HG02571 (cell line): ENCODE results near the gene ANXA4.
"Not testable (repeated sequence)": the region's sequence is repeated elsewhere in the genome, so short reads cannot be mapped to it uniquely, and the experiment has no call there.

ENCODE experiments used
- ATAC-seq: cut with Tn5 transposase; IDR thresholded peaks from one replicate; pipeline ENCODE4 v1.9.1; 2021; ENCODE audit warnings: mild to moderate bottlenecking, moderate library complexity; ENCODE audit not compliant: unreplicated experiment

The ANXA4 gene

DNA sequence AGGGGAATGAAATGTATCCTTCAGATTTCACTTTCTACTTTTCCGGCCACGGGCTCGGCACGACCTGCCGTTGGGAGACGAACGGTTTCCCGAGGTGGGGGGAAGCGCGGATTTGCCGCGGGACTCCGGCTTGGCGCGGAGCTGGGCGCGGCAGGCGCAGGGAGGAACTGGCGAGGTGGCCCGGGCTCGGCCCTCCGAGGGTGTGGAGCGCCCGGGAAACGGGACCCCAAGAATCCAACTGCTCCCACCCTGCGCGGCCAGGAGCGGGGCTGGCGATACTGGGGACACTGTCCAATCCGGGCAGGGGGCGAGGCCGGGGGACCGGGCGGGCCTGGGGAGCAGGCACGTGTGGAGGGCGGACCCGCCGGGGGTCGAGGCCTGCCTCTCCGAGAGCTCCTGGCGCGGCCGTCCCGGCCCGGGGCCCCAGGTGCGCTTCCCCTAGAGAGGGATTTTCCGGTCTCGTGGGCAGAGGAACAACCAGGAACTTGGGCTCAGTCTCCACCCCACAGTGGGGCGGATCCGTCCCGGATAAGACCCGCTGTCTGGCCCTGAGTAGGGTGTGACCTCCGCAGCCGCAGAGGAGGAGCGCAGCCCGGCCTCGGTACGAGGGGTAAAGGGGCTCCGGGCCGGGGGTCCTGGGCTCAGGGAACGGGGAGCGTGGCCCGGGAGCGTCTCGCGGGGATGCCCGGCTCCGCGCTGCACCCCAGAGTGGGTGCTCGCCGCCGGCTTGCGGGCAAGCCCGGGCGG is at the start of gene ANXA4:
Gene ANXA4 (plus strand): TSS at position 560 of the 747 bp plus-strand sequence. CDS start 39,432 bp downstream, outside the sequence.
- peak; percentile 79 for ATAC-seq

DNA sequence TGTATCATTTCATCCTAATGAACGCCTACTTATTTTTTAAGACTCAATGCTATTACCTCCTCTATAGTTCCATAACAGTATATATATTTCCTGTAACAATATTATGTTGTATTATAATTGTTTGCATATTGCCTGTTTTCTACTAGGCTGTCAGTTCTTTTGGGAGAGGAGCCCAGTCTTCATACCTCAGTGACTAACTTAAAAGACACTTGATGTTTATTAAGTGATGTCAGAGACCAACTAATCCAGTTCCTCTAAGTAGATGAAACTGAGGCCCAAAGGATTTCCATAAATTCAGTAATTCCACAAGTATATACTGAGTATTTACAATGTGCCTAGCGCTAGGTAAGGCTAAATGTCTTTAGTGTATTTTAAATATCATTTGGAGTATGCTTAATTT is 49.5 kb upstream of the ANXA4 start:
- no peak for ATAC-seq

DNA sequence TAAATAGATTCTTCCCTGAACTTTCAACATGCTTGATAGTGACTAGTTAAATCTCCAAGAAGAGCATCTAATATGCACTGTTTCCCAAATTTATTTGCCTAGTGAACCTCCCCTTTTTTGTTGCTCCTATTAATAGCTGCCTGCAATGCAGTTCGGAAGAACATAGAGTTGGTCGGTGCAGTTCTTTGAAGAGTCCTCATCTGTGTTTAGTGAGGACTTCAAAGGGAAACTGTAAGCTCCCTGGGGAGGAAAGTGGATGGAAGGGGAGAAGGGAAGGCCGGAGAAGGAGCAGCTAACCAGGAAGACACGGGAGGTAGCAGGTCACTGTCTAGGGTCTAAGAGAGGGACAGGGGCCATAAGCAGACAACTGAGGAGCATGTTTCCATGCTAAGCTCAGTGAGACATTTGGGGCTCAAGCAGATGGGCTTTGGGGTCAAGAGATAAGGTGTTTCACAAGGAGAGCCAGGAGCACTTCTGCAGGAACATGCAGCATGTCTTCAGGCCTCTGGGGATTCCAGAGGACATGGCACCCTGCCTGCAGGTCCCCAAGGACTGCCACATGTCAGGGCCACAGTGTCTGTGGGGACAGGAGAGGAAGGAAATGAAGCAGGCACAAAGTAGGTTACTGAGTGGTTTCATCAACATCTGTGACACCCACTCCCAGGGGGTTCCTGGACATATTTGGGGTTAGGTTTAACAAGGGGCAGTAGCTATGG is 48.7 kb upstream of the ANXA4 start:
- ATAC-seq: no peak

DNA sequence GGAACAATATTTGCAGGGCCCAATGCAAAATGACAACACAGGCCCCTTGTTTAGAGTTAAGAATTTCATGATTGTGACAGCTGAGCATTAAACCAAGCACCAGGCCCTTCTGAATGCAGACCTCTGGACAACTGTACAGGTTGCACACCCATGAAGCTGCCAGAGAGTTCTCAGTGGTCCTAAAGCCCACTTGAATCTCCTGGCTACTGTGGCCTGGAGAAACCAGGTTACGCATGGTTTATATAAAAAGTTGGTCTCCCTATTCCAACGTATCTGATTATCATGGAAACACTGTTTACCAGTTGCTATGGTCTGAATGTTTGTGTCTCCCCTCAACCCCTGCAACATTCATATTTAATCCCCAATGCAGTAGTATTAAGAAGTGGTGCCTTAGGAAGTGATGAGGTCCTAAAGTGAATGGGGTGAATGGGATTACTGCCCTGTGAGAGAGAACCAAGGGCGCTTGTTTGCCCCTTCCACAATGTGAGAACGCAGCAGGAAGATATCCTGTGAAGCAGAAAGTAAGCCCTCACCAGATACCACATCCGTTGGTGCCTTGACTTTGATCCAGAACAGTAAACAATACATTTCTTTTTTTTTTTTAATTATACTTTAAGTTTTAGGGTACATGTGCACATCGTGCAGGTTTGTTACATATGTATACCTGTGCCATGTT is 48.0 kb upstream of the ANXA4 start:
- no peak for ATAC-seq

DNA sequence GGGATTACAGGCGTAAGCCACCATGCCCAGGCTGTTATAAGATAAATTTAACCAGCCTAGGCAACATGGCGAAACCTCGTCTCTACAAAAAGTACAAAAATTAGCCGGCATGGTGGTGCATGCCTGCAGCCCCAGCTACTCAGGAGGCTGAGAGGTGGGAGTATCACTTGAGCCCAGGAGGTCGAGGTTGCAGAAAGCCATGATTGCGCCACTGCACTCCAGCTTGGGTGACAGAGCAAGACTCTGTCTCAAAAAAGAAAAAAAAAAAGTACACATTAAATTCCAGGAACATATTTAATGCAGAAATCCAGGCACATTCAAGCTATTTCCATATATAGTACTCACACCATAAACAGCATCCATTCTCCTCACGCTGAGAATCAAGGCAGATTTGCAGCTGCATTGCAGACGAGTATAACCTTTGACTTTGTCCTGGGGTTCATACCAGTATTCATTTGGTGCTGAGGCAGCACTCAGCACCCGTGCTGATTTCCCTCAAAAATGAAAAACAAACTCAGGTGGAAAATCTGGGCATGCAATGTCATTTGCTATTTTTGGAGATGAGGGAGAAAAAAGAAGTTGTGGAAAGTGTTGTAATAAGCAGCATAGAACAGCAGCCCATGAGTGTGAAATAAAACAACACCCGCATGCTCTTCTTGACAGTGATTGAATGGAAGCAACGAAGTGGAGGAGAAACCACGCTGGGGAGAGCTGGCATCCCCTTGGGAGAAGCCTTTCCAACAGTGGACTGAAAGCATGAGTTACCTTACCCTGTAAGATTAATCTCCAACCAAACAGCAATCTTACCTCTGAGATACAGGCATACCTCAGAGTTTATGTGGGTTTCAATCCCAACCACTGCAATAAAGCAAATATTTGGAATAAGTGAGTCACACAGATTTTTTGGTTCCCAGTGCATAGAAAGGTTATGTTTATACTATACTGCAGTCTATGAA is 46.8 kb upstream of the ANXA4 start:
- no peak for ATAC-seq

DNA sequence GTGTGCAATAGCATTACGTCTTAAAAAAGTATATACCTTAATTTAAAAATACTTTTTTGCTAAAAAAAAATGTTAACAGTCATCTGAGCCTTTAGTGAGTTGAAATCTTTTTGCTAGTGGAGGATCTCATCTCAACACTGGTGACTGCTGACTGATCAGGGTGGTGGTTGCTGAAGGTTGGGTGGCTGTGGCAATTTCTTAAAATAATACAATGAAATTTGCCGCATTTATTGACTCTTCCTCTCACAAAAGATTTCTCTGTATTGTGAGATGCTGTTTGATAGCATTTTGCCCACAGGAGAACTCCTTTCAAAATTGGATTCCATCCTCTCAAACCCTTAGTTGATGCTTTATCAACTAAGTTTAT is 46.1 kb upstream of the ANXA4 start:
- no peak for ATAC-seq

DNA sequence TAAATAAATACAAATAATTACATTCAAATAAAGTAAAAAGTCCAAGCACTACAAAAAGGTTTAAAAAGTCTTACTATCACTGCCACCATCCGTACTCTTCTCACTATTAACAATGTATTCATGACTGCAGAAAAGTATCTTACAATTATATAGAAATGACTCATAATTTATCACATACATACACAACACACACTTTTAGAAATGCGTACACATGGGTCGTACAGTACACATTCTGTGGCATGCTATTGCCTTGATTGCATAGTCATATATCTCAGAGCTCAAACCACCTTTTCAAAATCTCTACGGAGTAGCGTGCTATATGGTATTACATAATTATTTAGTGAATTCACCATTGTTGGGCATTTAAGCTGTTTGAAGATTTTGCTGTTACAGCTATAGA is 41.6 kb upstream of the ANXA4 start:
- no peak for ATAC-seq

DNA sequence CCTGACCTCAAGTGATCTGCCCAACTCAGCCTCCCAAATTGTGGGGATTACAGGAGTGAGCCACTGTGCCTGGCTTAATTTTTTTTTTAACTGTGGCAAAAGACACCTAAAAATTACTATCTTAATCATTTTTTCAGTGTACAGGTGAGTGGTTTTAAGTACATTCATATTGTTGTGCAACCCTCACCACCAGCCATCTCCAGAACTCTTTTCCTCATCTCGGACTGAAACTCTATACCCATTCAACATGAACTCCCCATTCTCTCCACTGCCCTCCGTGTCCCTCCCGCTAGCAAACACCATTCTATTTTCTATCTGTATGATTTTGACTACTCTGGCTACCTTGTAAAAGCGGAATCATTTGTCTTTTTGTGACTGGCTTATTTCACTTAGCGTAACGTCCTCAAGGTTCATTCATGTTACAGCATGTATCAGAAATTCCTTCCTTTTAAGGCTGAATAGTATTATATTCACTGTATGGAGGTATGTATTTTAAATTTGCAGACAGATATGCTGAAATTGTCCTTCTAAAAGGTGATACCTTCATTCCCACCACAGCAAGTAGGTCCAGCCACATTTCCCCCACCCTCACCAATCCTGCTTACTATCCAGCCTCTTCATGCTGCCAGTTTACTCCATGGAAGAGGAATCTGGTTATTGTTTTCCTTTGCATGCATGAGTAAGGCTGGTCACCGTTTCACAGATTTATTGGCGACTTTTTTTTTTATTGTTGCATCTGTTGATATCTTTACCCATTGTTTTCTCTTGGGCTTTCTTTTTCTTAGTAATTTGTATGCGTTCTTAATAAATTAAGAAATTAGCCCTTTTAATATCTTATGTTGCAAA is 40.6 kb upstream of the ANXA4 start:
- no peak for ATAC-seq

DNA sequence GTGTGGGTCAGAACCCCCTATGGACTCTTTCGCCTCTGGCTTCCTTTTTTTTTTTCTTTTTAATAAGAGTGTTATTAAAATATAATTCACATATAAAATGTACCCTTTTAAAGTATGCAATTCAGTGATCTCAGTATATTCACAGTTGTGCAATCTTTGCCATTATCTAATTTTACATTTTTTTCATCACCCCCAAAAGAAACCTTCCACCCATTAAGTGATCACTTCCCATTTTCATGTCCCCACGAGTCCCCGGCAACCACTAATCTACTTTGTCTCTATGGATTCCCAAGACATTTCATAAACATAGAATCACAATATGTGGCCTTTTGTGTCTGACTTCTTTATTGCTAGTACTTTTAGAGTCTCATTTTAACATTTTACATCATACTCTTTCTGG is 38.7 kb upstream of the ANXA4 start:
- ATAC-seq: no peak

DNA sequence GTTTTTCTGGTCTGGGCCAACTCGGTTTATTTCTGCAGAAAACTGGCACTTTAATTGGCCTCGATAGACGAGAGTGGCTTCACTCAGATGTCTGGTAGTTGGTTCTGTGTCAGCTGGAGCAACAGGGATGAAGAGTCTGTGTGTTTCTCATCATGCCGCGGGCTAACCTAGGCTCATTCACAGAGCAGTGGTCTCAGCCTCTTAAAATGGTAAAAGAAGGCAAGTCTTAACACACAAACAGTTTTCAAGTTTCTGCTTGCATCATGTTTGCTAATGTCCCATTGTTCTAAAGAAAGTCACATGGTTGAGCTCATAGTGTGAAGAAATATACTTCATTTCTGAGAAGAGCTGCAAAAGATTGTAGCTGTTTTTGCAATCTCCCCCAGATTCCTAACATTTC is 37.5 kb upstream of the ANXA4 start:
- no peak for ATAC-seq

DNA sequence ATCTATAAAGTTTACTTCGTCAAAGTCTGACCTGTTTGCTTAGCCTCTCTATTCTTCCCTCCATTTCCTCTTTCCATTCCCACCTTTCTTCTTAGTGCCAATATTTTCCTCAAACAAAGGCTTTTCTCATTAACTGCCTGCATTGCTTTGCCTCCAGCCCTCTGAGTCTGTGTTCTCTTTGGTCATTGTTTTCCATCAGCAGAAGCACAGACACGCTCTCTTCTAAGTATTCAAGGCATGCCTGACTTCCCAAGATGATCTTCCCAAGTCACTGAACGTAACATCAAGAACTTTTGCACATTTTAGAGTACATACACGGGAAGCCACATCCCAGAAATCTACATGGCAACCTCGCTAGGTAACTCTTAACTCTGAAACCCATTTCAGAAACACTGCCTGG is 32.6 kb upstream of the ANXA4 start:
- ATAC-seq: no peak

DNA sequence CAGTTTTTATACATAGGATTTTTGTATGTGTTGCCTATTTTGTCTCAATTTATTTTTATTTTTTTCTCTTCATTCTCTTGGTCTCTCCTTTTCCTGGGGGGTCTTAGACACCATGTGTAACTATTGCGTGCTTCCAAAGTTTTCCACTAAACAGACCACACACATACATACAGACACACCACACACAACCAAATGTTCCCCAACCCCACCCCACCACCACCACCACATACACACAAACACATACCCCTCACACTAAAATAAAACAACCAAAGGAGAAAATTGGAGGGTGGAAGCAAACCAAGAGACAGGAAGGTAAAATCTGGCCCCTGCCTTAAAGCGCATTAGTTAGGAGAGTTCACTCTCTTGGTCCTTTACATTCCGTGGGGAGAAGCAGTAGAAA is 30.0 kb upstream of the ANXA4 start:
- no peak for ATAC-seq

DNA sequence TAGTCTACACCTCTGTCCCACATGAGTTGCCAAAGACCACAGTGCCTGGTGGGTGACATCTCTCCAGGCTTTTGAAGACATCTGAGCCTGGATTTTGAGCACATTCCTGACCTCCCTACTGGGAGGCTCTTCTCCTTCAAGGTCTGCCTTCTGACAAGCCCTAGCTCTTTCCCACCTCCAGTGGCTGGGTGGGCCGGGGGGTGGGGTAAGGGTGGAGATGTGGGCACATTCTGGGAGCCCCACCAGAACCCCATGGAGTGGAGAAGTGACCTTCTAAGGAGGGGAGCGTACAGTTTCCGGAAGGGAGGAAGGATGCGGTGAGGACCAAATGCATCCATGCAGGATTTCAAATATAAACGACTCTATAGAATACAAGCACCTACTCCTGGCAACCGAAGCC is 27.9 kb upstream of the ANXA4 start:
- no peak for ATAC-seq

DNA sequence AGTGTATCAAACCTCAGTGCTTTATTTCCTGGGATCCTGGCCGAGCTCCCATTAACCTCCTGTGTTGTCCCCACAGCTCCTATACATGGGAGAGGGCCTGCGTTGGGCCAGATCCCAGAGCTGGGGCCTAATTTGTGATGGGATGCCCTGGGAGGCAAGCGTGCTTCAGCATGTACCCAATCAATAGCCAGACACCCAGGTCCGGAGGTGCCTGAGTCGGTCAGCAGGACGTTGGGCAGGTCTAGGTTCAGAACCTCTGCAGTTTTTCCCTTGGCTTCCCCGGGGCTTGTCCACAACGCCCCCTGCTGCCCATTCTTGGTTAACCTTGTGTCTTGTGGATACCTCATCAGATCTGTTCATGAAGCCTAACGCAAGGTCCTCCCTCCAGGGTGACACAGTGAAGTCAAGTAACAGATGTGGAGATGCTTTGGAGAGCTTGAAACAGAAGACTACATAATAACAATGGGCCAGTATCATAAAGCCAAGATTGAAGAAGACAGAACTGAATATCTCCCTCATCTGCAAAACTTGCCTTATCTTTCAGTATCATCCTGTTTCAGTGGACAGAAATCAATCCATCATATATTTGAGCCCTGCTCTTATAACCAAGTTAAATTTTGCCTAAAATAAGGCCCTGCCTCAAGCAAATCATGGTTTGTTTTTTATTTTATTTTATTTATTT is 27.3 kb upstream of the ANXA4 start:
- ATAC-seq: not testable (repeated sequence)

DNA sequence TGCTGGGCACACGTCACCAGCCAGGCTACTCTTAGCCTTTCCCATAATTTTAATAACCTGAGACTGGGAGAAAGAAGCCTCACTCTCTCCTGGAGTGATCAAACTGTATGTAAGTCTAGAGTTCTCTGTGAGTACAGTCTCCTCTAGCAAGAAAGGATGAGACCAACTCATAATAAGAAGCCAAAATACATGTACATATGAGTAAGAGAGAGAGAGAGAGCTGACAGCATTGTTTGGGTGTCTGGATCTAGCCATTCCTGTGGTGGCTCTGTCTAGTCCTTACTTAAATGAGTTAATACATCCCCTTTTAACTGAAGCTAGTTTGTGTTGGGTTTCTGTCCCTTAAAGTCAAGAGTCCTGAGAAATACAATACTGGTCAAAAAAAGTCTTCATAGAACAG is 26.0 kb upstream of the ANXA4 start:
- ATAC-seq: no peak

DNA sequence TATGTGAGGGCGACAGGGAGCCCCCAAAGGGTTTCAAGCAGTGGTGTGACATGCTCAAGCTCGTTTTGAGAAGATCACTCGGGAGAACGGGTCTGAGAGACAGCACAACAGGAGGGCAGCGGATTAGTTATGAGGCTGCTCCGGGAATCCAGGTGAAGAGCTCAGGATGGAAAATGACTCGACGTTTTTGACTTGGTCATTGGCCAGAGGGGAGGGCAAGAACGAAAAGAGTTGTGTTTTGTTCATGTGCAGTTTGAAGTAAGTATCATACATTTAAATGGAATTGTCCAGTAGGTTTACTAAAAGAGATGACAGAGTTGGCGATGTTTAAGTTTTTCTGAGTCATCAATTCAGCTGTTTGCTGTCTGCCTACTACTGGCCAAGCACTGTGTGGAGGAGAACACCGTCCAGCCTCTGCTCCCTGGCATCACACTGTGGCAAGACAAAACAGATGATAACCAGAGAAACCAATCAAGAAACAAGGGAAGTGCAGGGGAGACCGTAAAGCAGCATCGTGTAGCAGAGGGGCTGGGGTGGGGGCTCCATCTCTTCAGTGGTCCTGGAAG is 25.3 kb upstream of the ANXA4 start:
- ATAC-seq: no peak

DNA sequence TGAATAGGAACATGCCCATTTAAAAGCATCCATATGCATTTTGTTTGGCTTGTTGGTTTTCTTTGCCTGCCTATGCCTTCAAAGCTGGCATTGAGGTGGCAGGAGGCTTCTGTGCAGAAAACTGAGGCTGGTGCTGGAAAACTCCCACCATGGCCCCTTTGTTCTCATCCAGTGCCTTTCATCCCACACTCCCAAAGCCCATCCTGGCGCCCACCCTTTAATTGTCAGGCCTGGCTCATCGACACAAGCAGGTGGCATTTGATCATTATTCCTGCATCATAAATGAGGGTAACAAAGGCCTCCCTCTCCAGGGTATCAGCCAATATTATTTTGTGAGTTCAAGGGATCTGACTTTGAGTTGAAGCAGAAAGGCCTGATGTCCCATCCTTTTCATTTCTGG is 24.7 kb upstream of the ANXA4 start:
- ATAC-seq: no peak

DNA sequence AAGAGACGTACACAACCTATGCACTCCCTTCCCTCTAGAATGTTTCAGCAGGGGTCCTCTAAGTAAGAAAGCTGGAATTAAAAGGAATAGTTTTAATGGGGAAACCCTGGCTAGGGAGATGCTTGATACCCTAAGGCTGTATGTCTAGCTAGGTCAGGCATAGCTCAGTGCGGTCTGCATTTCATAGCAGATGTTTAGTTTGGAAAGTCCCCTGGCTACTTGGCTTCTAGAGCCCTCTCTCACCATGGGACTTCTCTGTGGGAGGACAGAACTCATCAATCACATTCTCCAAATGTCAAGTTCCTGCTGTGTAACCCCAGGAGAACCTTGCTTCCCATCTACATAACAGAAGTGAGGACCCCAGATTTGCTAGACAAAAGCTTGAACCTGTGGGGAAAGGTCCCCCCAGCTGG is 24.1 kb upstream of the ANXA4 start:
- ATAC-seq: no peak

DNA sequence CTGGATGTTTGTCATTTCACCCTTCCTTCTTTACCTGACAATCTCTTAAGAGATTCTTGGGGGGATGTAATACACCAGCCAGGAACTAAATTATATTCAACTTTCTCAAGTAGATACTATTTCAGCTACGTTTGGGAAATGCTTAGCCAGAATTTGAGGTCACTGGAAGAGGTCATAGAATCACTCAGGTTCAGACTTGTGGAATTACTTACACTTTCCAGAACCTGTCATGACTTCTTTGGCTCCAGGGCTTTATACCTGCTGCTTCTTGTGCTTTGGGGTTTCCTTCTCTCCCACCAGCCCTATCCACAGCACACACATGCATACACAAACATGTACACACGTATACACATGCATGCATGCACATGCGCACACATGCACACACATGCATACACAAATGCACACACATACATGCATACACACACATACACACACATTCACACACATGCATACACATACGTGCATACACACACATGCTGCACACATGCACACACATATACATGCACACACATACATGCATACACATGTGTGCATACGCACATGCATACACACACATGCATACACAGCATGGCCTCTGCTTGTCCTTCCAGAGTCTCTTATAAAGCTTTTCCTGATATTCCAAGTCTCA is 23.5 kb upstream of the ANXA4 start:
- ATAC-seq: no peak
